ENCODE data around the gene REXO1.
"Not testable (repeated sequence)": the region's sequence is repeated elsewhere in the genome, so short reads cannot be mapped to it uniquely, and the experiment has no call there.

DNA sequence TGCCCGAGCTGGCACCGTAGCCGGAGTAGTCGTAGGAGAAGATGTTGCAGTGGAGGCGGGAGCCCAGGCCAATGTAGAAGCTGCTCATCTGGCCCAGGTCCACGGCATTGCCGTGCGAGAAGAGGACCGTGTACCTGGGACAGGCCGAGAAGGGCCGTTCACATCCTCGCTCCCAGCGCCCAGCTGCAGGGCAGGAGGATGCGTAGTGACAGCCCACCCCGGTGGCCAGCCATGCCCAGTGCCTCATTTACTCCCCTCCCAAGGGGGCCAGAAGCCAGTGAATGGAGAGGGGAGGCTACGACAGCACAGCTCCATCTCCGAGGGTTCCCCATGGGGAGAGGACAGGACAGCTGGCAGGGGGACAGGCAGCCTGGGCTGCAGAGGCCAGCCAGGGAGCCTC, 31.7 kb upstream of the REXO1 start:
- TF ChIP-seq, protein P1, sequence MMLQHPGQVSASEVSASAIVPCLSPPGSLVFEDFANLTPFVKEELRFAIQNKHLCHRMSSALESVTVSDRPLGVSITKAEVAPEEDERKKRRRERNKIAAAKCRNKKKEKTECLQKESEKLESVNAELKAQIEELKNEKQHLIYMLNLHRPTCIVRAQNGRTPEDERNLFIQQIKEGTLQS (IDR thresholded peaks at IDR 0.05; ENCODE audit: insufficient read depth, low read depth, low read length) = not testable (repeated sequence)
- TF ChIP-seq, protein P2, sequence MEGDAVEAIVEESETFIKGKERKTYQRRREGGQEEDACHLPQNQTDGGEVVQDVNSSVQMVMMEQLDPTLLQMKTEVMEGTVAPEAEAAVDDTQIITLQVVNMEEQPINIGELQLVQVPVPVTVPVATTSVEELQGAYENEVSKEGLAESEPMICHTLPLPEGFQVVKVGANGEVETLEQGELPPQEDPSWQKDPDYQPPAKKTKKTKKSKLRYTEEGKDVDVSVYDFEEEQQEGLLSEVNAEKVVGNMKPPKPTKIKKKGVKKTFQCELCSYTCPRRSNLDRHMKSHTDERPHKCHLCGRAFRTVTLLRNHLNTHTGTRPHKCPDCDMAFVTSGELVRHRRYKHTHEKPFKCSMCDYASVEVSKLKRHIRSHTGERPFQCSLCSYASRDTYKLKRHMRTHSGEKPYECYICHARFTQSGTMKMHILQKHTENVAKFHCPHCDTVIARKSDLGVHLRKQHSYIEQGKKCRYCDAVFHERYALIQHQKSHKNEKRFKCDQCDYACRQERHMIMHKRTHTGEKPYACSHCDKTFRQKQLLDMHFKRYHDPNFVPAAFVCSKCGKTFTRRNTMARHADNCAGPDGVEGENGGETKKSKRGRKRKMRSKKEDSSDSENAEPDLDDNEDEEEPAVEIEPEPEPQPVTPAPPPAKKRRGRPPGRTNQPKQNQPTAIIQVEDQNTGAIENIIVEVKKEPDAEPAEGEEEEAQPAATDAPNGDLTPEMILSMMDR (IDR thresholded peaks at IDR 0.05; ENCODE audit: control extremely low read depth in 1 of 3, insufficient read depth in 1 of 3, low read depth in 1 of 3, low read length in 3 of 3) = not testable (repeated sequence)
- TF ChIP-seq SP1 (IDR thresholded peaks at IDR 0.05; ENCODE audit: low read depth, low read length); GABPA (IDR thresholded peaks at IDR 0.05; ENCODE audit: borderline replicate concordance, insufficient read depth, low read length); POLR2A (IDR thresholded peaks at IDR 0.05; ENCODE audit: control extremely low read depth in 1 of 2, low read depth in 2 of 2, low read length in 2 of 2); EZH2 (IDR thresholded peaks at IDR 0.05; ENCODE audit: low read depth, low read length, severe bottlenecking); POLR2AphosphoS5 (IDR thresholded peaks at IDR 0.05; ENCODE audit: low read depth, low read length); KDM5A (IDR thresholded peaks at IDR 0.05; ENCODE audit: low read length); CHD2 (IDR thresholded peaks at IDR 0.05; ENCODE audit: low read length); TEAD4 (IDR thresholded peaks at IDR 0.05; ENCODE audit: low read depth, low read length); CREB1 (IDR thresholded peaks at IDR 0.05); PHF8 (conservative IDR thresholded peaks at IDR 0.05; ENCODE audit: low read depth, low read length); TAF1 (IDR thresholded peaks at IDR 0.05; ENCODE audit: low read depth, low read length): not testable (repeated sequence)

Data from H1 (cell line).